PC-3 (cell line): ENCODE results near the gene UBQLN3. TPM values are rescaled to one million over a fixed set of nuclear protein-coding genes. Genes with fewer than 3 reads are reported as not detected.

Experiments used
- ATAC-seq: fragments of 200-7000 bp; cut with Tn5 transposase; 2 replicates; pipeline ENCODE4 v1.9.1; 2020; ENCODE audit warnings: mild to moderate bottlenecking, moderate library complexity
- BruUV-seq: library from RNA; stranded (reverse); fragments of 400-500 nt; replicated peaks from 2 replicates; lab custom pipeline; 2021; lab: Mats Ljungman, UMichigan
- CTCF ChIA-PET: fragments of 300-600 bp; sonication (Branson Sonifier 250); formaldehyde crosslinking; loops from one replicate; lab custom pipeline; 2022; ENCODE audit warnings: antibody characterized with exemption; lab: Charles Lee
- POLR2A ChIA-PET: fragments of 300-600 bp; sonication (Branson Sonifier 250); formaldehyde crosslinking; loops from one replicate; lab custom pipeline; 2022; ENCODE audit warnings: antibody characterized with exemption; ENCODE audit not compliant: unreplicated experiment; lab: Charles Lee
- DNase-seq: peaks from one replicate; pipeline ENCODE4 v3.0.0-alpha.2; 2015
- H2AFZ ChIP-seq: fragments of 300-600 bp; sonication (generic); 2 replicates; pipeline ENCODE4 v1.6.0; 2016; ENCODE audit warnings: antibody characterized with exemption, low read length
- H3F3A ChIP-seq: fragments of 300-600 bp; sonication (generic); one replicate; pipeline ENCODE4 v1.6.0; 2017; ENCODE audit warnings: antibody characterized with exemption, low read length, control low read depth, mild to moderate bottlenecking; ENCODE audit not compliant: unreplicated experiment
- H3K27ac ChIP-seq: fragments of 300-600 bp; sonication (generic); 2 replicates; pipeline ENCODE4 v1.5.1; 2016; ENCODE audit warnings: mild to moderate bottlenecking, low read length
- H3K27me3 ChIP-seq: fragments of 300-600 bp; sonication (generic); 2 replicates; pipeline ENCODE4 v1.6.1; 2016; ENCODE audit warnings: low read length, mixed read lengths
- H3K36me3 ChIP-seq: fragments of 300-600 bp; sonication (generic); 2 replicates; pipeline ENCODE4 v1.6.1; 2016; ENCODE audit warnings: low read depth, mixed run types, low read length, mixed read lengths
- H3K4me1 ChIP-seq: fragments of 300-600 bp; sonication (generic); 2 replicates; pipeline ENCODE4 v1.5.1; 2016; ENCODE audit warnings: low read length; ENCODE audit not compliant: insufficient read depth
- H3K4me2 ChIP-seq: fragments of 300-600 bp; sonication (generic); 2 replicates; pipeline ENCODE4 v1.6.0; 2016; ENCODE audit warnings: low read length
- H3K4me3 ChIP-seq: fragments of 300-600 bp; sonication (generic); 2 replicates; pipeline ENCODE4 v1.5.1; 2016; ENCODE audit warnings: mild to moderate bottlenecking, low read length, mixed read lengths
- H3K79me2 ChIP-seq: fragments of 300-600 bp; sonication (generic); 2 replicates; pipeline ENCODE4 v1.6.1; 2017; ENCODE audit warnings: low read length, mixed read lengths
- H3K9ac ChIP-seq: fragments of 300-600 bp; sonication (generic); 2 replicates; pipeline ENCODE4 v1.6.0; 2016; ENCODE audit warnings: mild to moderate bottlenecking, low read length
- H3K9me2 ChIP-seq: fragments of 300-600 bp; sonication (generic); replicated peaks from 2 replicates; pipeline ENCODE4 v1.6.1; 2016; ENCODE audit warnings: mixed run types, low read length, mixed read lengths
- H3K9me3 ChIP-seq: fragments of 300-600 bp; sonication (generic); 2 replicates; pipeline ENCODE4 v1.6.1; 2016; ENCODE audit warnings: low read length, mixed read lengths
- H4K20me1 ChIP-seq: fragments of 300-600 bp; sonication (generic); 2 replicates; pipeline ENCODE4 v1.6.1; 2016; ENCODE audit warnings: low read length, mixed read lengths
- EZH2 ChIP-seq: fragments of 300-600 bp; sonication (generic); IDR thresholded peaks from one replicate; pipeline ENCODE4 v1.6.1; 2017; ENCODE audit warnings: antibody characterized with exemption, mild to moderate bottlenecking, low read length; ENCODE audit not compliant: unreplicated experiment
- EZH2phosphoT487 ChIP-seq: fragments of 300-600 bp; sonication (generic); IDR thresholded peaks from 2 replicates; pipeline ENCODE4 v1.6.1; 2018; ENCODE audit warnings: mild to moderate bottlenecking, antibody characterized with exemption, low read length, borderline replicate concordance
- intact Hi-C: fragments of 100-400 bp; cut with micrococcal nuclease; formaldehyde crosslinking; loops from 2 replicates; pipeline ENCODE4 v1.9.0; 2023
- total RNA-seq: library from RNA; depleted of rRNA; stranded (reverse); fragments of >200 nt; gene quantifications from 2 replicates; pipeline ENCODE4 v1.2.3, GENCODE V29; 2014
- TF ChIP-seq, protein P1 (sequence below): fragments of 300-600 bp; sonication (generic); conservative IDR thresholded peaks from 2 replicates; pipeline ENCODE4 v1.5.1; 2017; ENCODE audit warnings: antibody characterized with exemption, low read depth, mild to moderate bottlenecking, low read length

The UBQLN3 gene
- total RNA-seq, 1 experiment from 2014 or later, result not detected

DNA sequence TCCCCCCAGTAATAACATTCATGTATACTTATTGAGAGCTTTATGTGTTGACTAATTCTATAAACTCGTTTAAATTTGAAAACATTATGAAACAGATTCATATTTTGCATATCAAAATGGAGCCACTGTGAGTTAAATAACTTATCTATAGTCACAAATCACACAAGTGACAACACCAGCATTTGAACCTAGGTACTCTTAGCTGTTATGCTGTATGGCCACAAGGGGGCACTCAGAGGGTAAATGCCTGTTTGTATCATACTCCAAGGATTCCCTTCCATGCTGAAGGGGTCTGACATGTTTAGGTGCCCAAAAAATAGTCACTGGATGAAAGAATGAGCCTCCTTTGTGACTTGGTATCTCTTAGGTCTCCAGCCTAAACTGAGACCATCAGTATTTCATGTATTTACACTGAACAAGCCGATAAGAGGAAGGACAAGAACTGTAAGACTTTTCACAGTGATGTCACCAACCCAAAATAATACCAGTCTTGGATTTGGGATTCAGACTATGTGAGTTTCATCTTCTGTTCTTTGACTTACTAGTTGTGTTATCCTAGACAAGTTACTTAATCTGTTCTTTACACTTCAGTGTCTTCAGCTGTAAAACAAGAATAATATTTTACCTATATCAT, 33.5 kb downstream of the UBQLN3 start:
- CTCF ChIA-PET, result interaction anchor here (1.0 kb wide), 1 partner anchor 77 kb away, joined by 4 read pairs; no protein-coding TSS in a partner anchor

DNA sequence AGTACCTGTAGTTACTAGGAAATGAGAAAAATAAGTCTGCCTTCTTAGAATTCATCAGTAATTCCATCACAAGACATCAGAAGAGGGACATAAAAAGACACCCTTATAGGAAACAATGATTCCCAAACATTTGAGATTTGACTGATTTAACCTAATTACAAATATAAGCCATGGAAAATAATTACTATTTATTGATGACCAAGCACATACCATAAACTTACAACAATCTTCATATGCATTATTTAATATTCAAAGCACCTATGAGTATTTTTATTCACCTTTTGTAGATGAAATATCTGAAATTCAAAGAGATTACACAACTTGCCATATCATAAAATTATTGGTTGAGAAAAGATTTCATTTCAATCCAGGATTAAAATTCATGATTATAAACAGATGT, 35.8 kb downstream of the UBQLN3 start:
- H3K27ac ChIP-seq, result no peak overlapping the region
- intact Hi-C loops, result no loop called here
- ATAC-seq (no peak), DNase-seq (no peak)
- H3K27me3 ChIP-seq, result peaks cover 9% of the 10 kb centered on the region; the same call in 1 of the 2 replicates
- no peaks in the 10 kb centered on the region for H3F3A ChIP-seq
- H3K9me3 ChIP-seq, result no peaks in the 10 kb centered on the region
- H4K20me1 ChIP-seq, result no peaks in the 10 kb centered on the region
- POLR2A ChIA-PET, result no interaction called here
- no peaks in the 10 kb centered on the region for H3K36me3 ChIP-seq
- no peak overlapping the region for H3K9ac ChIP-seq
- H3K79me2 ChIP-seq, result no peaks in the 10 kb centered on the region
- H3K4me1 ChIP-seq, result no peaks in the 10 kb centered on the region
- H3K4me2 ChIP-seq, result no peak overlapping the region
- BruUV-seq, result no TSS peak
- CTCF ChIA-PET, result no interaction called here
- H3K4me3 ChIP-seq, result no peak overlapping the region
- no peaks in the 10 kb centered on the region for H3K9me2 ChIP-seq
- H2AFZ ChIP-seq, result no peak overlapping the region
- no peak for TF ChIP-seq EZH2phosphoT487
- TF ChIP-seq, protein P1, sequence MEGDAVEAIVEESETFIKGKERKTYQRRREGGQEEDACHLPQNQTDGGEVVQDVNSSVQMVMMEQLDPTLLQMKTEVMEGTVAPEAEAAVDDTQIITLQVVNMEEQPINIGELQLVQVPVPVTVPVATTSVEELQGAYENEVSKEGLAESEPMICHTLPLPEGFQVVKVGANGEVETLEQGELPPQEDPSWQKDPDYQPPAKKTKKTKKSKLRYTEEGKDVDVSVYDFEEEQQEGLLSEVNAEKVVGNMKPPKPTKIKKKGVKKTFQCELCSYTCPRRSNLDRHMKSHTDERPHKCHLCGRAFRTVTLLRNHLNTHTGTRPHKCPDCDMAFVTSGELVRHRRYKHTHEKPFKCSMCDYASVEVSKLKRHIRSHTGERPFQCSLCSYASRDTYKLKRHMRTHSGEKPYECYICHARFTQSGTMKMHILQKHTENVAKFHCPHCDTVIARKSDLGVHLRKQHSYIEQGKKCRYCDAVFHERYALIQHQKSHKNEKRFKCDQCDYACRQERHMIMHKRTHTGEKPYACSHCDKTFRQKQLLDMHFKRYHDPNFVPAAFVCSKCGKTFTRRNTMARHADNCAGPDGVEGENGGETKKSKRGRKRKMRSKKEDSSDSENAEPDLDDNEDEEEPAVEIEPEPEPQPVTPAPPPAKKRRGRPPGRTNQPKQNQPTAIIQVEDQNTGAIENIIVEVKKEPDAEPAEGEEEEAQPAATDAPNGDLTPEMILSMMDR, result no peak
- TF ChIP-seq EZH2, result no peak

More for the DNA sequence above, 33.5 kb downstream of the UBQLN3 start:
- Histone ChIP-seq H3K9ac (no peak overlapping the region), H2AFZ (no peak overlapping the region), H4K20me1 (no peaks in the 10 kb centered on the region), H3K9me2 (no peaks in the 10 kb centered on the region), H3K36me3 (no peaks in the 10 kb centered on the region), H3K79me2 (no peaks in the 10 kb centered on the region), H3K4me2 (no peak overlapping the region), H3K9me3 (no peaks in the 10 kb centered on the region), H3K4me1 (no peaks in the 10 kb centered on the region), H3K27me3 (peaks cover 9% of the 10 kb centered on the region; the same call in 1 of the 2 replicates), H3K4me3 (no peak overlapping the region), H3K27ac (no peak overlapping the region), H3F3A (no peaks in the 10 kb centered on the region)
- intact Hi-C loops, result loop anchor here (2.0 to 5.0 kb wide), 4 partner anchors 76 to 416 kb away; partner anchors contain the start of genes OR52E5 and OR52N2
- TF ChIP-seq, protein P1, result peak; percentile 85
- TF ChIP-seq EZH2phosphoT487 (no peak), EZH2 (no peak)
- POLR2A ChIA-PET, result no interaction called here
- BruUV-seq, result no TSS peak
- ATAC-seq, result peak; percentile 77
- peak; percentile 63 for DNase-seq

DNA sequence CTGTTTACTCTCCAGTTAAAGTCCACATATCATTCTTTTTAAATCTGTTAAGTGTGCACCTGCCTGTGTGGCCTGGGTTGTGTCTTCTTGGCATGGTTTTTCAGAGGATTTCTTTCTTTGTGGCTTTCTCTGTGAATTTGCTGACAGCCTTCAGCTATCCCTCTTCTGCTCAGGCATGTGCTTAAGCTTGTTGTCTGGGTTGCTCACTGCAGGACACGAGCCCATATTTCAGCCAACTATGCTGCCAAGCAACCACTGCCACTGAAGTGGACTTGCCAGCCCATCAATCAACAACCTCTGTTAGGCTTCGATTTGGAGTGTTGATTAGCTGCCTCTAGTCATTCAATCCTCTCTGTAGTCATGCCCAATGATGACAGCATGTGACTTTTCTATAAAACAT, 42.2 kb downstream of the UBQLN3 start:
- ChIA-PET CTCF (no interaction called here), POLR2A (no interaction called here)
- no peaks in the 10 kb centered on the region for H3K36me3 ChIP-seq
- no peak overlapping the region for H3K27ac ChIP-seq
- no peak overlapping the region for H3K4me3 ChIP-seq
- no peaks in the 10 kb centered on the region for H4K20me1 ChIP-seq
- intact Hi-C loops, result no loop called here
- TF ChIP-seq EZH2phosphoT487, result no peak
- no peak for TF ChIP-seq EZH2
- TF ChIP-seq, protein P1, result no peak
- DNase-seq, result no peak
- H3K4me1 ChIP-seq, result no peaks in the 10 kb centered on the region
- H3K9ac ChIP-seq, result no peak overlapping the region
- ATAC-seq, result no peak
- no peaks in the 10 kb centered on the region for H3K9me2 ChIP-seq
- no TSS peak for BruUV-seq
- peaks cover 4% of the 10 kb centered on the region; the same call in 1 of the 2 replicates for H3K27me3 ChIP-seq
- H3K9me3 ChIP-seq, result no peaks in the 10 kb centered on the region
- no peak overlapping the region for H3K4me2 ChIP-seq
- H3F3A ChIP-seq, result no peaks in the 10 kb centered on the region
- H2AFZ ChIP-seq, result no peak overlapping the region
- no peaks in the 10 kb centered on the region for H3K79me2 ChIP-seq
